GM20000 (cell line): Measurements from ENCODE around the gene VPS37D.

Source experiments
- DNase-seq: peaks from one replicate; pipeline ENCODE4 v3.0.0; 2012; ENCODE audit warnings: low spot score
- TF ChIP-seq, protein P1 (sequence below): IDR thresholded peaks from 2 replicates; pipeline ENCODE4 v1.5.1; 2012; ENCODE audit warnings: mild to moderate bottlenecking, control low read depth; ENCODE audit errors: extremely low read depth, missing control alignments

The VPS37D gene

DNA sequence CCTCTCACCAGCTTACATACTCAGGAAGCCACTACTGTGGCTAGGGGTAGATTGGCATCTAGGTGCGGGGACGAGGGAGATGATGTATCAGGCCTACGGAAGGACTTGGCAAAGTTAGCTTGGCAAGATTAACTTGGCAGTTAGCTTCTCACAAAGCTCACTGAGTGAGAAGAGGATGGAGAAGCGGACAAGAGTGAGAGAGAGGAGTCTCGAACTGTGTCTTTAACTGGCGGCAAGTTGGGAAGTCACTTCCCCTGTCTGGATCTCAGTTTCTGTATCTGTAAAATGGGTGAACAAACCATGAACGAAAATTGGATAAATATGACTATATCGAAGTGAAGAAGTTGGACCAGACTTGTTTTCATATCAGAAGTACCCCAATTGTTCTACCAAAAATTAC is 33.8 kb upstream of the VPS37D start:
- TF ChIP-seq, protein P1, sequence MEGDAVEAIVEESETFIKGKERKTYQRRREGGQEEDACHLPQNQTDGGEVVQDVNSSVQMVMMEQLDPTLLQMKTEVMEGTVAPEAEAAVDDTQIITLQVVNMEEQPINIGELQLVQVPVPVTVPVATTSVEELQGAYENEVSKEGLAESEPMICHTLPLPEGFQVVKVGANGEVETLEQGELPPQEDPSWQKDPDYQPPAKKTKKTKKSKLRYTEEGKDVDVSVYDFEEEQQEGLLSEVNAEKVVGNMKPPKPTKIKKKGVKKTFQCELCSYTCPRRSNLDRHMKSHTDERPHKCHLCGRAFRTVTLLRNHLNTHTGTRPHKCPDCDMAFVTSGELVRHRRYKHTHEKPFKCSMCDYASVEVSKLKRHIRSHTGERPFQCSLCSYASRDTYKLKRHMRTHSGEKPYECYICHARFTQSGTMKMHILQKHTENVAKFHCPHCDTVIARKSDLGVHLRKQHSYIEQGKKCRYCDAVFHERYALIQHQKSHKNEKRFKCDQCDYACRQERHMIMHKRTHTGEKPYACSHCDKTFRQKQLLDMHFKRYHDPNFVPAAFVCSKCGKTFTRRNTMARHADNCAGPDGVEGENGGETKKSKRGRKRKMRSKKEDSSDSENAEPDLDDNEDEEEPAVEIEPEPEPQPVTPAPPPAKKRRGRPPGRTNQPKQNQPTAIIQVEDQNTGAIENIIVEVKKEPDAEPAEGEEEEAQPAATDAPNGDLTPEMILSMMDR, result no peak

DNA sequence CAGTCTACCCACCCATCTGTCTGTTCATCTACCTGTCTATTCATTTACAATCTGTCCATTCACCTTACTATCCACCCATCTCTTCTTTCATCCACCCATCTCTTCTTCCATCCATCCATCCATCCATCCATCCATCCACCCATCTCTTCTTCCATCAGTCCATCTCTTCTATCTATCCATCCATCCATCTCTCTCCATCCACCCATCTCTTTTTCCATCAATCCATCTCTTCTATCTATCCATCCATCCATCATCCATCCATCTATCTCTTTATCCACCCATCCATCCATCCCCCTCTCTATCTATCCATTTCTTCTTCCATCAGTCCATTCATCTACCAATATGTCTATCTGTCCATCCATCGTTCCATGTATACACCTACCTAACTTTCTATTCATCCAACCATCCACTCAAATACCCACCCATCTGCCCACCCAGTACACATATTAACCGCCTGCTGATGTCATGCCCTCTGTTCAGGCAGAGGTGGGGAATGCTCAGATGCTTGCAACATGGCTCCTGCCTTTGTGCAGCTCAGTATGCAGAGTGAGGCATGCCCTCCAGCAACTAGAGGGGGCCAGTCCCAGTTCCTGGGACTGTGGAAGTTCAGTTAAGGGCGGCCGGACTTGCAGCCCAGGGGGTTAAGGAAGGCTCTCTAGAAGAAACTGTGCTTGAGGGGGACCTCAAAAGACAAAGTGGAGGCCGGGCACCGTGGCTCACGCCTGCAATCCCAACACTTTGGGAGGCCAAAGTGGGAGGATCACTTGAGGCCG is 32.0 kb upstream of the VPS37D start:
- DNase-seq, result no peak

More for the DNA sequence above, 33.8 kb upstream of the VPS37D start:
- no peak for DNase-seq

DNA sequence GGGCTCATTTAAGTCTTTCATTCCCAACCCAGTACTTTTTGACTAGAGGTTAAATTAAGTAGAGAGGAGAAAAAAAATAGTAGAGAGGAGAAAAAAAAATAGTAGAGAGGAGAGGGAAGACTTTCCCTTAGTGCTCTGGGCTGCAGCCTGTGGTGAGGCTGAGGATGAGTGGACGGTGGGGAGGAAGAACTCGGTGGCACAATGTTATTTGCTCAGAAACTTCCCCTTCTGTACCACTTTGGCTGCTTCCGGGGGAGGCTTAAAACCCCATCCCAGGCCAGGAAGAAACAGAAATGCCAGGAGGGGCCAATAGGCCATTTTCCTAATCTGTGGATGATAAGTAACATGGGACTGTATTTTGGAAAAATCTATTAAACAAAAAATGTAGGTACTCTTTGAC is 28.7 kb upstream of the VPS37D start:
- no peak for DNase-seq
- TF ChIP-seq, protein P1, result no peak

More for the DNA sequence above, 32.0 kb upstream of the VPS37D start:
- TF ChIP-seq, protein P1, result no peak

DNA sequence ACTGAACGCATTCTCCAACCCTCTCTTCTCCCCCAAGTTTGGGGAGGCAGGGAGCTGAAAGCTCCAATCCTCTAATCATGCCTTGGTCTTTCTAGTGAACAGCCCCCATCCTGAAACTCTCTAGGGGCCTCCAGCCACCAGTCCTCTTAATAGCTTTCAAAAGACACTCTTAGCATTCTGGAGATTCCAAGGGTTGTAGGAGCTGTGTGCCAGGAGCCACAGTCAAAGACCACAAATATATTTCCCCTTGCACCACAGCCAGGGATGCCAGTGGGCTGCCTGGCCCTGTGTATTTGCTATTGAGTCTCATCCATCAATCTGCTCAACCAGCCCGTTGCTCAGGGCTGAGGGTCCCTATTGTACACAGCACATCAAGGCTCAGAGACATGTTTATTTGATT is 24.8 kb upstream of the VPS37D start:
- TF ChIP-seq, protein P1, result no peak
- DNase-seq, result no peak

DNA sequence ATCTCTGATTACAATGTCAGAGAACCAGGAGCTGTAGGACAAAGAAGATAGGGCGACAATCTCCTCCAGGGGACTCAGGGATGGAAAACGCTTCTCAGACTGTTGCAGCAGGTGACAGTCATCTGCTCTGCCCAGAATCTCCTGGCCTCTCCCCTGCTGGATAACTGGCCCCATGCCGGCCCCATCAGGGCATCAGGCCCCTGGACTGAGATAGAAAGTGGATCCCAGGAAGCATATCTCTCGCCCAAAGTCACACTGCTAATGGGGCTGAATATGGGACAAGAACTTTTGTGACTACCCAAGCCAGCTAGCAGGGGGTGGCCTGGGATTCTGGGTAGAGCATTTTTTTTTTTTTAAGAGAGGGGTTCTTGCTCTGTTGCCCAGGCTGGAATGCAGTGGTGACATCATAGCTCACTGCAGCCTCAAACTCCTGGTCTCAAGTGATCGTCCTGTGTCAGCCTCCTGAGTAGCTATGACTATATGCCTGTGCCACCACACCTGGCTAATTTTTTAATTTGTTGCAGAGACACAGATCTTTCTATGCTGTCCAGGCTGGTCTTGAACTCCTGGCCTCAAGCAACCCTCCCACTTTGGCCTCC is 22.8 kb upstream of the VPS37D start:
- DNase-seq, result no peak
- TF ChIP-seq, protein P1, result no peak

DNA sequence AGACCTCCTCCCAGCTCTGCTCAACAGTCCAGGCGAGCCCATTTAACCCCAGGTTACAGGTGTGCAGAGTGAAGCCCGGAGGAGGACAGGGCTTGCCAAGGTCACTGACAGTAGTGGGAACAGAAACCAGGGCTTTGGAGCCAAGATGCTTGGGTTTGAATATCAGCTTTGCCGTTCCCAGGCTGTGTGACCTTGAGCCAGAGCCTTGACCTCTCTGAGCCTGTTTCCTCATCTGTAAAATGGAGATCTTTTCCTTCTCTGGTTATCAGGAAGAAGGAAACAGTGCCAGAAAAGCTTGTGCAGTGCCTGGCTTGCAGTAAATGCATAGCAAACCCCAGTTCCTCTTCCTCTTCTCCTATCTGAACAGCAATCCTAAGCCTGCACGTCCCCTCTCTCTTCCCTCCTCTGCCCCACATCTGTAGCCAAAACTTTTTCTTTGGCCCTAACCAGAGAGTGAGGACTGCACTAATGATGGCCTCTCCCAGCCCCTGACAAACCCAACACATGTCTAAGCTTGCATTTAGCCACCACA is 21.9 kb upstream of the VPS37D start:
- no peak for DNase-seq
- TF ChIP-seq, protein P1, result no peak
